Mesodermal cell (in vitro differentiated cells): ENCODE data around the gene SZT2.
"Not testable (repeated sequence)": the region's sequence is repeated elsewhere in the genome, so short reads cannot be mapped to it uniquely, and the experiment has no call there.

Experiments used
- H3K27ac ChIP-seq: 2 replicates; pipeline ENCODE4 v1.7.0; 2013; ENCODE audit warnings: mild to moderate bottlenecking, low read depth, low read length, moderate library complexity; ENCODE audit not compliant: severe bottlenecking
- H3K36me3 ChIP-seq: 2 replicates; pipeline ENCODE4 v1.7.1; 2013; ENCODE audit warnings: mild to moderate bottlenecking, low read length, moderate library complexity; ENCODE audit not compliant: control insufficient read depth, insufficient read depth
- H3K4me1 ChIP-seq: one replicate; pipeline ENCODE4 v1.7.1; 2013; ENCODE audit warnings: mild to moderate bottlenecking, low read length; ENCODE audit not compliant: insufficient read depth, control insufficient read depth, poor library complexity, severe bottlenecking
- H3K4me3 ChIP-seq: 2 replicates; pipeline ENCODE4 v1.7.0; 2013; ENCODE audit warnings: low read length, control low read depth, mild to moderate bottlenecking; ENCODE audit not compliant: insufficient read depth, poor library complexity, severe bottlenecking; ENCODE audit errors: extremely low read depth
- H3K9me3 ChIP-seq: 2 replicates; pipeline ENCODE4 v1.7.1; 2013; ENCODE audit warnings: mild to moderate bottlenecking, low read length, moderate library complexity; ENCODE audit not compliant: control insufficient read depth
- WGBS, 2 experiments: methylation state at CpG; one replicate each; pipeline ENCODE4 v1.1.5; 2013; ENCODE audit warnings: missing lambda C conversion rate in 2 of 2; ENCODE audit not compliant: insufficient coverage in 2 of 2; 5-methylcytosine and 5-hydroxymethylcytosine counted together

The SZT2 gene

DNA sequence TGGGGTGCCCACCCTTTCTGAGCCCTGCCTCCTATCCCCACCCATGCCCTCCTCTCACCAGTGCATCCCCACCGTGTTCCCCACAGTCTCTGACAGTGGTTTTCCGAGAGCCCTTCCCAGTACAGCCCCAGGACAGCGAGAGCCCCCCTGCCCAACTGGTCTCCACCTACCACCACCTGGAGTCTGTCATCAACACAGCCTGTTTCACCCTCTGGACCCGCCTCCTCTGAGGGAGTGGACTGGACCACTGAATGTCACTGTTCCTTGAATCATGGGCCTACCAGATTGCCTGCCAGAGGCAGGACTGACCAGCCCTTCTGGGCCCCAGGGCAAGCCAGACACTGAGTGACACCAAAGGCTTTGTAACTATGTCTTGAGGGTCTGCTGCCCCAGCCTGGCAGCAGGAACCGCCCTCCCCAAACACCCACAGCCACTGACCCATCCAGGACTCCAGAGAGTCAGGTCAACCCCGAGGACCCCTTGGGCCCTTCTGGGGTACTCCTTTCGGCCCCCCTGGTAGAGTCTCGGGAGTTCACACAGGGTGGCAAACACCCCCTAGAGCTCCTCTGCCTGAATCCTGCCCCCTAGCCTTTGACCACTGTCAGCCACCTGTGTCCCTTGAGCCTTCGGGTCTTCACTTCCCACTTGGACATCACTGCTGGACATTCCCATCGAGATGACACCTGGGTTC is 60.7 kb downstream of the SZT2 start:
- H3K36me3 ChIP-seq = peaks cover 74% of the 10 kb centered on the region

DNA sequence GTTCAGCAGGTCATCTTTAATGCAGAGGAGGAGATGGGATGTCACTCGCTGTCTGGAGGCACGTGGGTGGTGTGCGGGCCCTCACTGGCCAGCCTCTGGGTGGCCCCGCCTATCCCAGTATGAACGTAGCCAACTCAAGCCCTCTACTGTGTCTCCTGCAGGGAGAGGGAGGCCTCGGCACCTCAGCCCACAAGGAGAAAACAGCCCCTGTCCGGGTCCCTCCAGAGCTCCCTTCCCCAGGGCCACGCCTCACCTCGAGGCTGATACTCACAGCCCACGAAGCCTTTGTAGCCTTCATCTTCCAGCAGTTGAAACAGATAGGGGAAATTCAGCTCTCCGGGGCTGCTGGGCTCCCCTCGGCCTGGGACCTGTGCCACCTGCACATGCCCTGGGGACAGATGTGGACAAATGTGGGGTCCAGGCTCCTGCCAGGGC is 61.5 kb downstream of the SZT2 start:
- Histone ChIP-seq H3K27ac (no peak overlapping the region), H3K4me1 (peaks cover 17% of the 10 kb centered on the region), H3K4me3 (no peak overlapping the region), H3K9me3 (no peaks in the 10 kb centered on the region), H3K36me3 (peaks cover 67% of the 10 kb centered on the region)
- 93 to 94% methylated on average over 9 to 12 of the region's 12 CpGs for WGBS, 2 experiments

More for the DNA sequence above, 60.7 kb downstream of the SZT2 start:
- Histone ChIP-seq H3K4me1 (peaks cover 17% of the 10 kb centered on the region), H3K9me3 (no peaks in the 10 kb centered on the region), H3K4me3 (no peak overlapping the region), H3K27ac (no peak overlapping the region)
- WGBS, 2 experiments = 93 to 97% methylated on average over 8 to 9 of the region's 10 CpGs

DNA sequence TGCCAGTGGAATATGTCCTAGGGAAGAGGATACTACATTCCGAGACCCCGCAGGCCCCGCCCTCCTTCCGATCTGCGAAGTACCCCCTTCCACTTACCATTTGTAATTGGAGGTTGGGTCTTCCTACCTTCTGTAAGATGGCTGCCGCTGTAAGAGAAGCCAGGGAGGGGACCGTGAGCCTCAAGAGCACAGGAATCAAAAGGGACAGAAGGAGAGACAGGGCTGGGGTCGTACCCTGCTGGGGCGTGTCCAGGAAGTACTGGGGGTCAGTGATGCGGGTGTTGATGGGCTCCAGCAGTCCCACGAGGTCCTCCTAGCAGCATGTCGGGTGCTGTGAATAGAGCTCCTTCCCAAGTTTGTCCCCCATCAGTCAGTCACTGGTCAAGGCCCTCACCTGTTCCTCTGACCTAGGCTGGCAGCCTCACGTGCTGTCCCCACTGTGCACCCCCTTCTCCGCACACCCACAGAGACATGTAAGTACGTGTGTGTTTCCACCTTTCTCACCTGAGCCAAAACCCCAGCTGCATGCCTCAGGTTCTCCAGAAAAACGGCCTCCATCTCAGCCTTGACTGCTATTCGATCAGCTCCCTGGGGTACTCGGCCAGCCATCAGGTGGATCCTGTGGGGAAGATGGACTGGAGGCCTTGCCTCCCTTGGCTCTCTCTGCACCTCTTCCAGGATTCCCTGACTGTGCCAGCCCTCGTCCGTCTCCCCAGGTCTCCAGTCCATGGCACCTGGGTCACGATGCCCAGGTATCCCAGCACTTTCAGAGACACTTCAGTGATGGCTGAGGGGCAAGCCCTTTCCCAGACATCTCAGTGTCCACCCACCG is 62.2 kb downstream of the SZT2 start:
- peaks cover 17% of the 10 kb centered on the region for H3K4me1 ChIP-seq
- no peak overlapping the region for H3K4me3 ChIP-seq
- peaks cover 59% of the 10 kb centered on the region for H3K36me3 ChIP-seq
- H3K27ac ChIP-seq = no peak overlapping the region
- H3K9me3 ChIP-seq = no peaks in the 10 kb centered on the region
- WGBS, 2 experiments = 94 to 95% methylated on average over 16 to 18 of the region's 22 CpGs

DNA sequence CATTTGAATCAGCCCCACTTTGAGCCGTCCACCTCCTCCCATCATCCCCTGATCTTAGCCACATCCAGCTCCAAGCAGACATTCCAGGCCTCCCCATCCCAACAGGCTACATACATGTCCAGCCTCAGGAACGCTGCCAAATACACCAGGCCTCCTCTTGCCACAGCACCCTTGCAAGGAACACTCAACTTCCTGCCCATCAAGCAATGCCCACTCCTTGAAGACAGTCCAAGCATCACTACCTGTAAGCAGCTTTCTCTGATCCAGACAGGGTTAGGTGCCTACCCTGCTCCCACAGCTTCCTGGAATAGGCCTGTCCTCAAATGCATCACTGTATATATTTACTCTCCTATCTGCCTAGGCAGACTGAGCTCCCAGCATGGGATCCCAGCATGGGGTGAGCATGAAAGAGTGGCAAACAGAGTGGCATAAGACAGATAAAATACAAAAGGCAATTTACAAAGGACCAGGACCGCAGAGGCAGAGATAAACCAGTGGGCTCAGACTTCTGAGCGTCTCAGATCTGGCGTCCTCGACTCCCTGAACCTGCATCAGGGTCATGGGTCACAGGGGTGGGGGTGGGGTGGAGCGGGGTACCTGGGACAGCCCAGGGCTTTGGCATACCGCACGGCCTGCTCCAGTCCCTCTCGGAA is 63.2 kb downstream of the SZT2 start:
- Histone ChIP-seq H3K4me3 (peak overlapping the region; percentile 43), H3K36me3 (peaks cover 49% of the 10 kb centered on the region), H3K27ac (peak overlapping the region; percentile 64), H3K4me1 (peaks cover 12% of the 10 kb centered on the region), H3K9me3 (no peaks in the 10 kb centered on the region)
- 37 to 46% methylated on average over 6 to 10 of the region's 10 CpGs for WGBS, 2 experiments

DNA sequence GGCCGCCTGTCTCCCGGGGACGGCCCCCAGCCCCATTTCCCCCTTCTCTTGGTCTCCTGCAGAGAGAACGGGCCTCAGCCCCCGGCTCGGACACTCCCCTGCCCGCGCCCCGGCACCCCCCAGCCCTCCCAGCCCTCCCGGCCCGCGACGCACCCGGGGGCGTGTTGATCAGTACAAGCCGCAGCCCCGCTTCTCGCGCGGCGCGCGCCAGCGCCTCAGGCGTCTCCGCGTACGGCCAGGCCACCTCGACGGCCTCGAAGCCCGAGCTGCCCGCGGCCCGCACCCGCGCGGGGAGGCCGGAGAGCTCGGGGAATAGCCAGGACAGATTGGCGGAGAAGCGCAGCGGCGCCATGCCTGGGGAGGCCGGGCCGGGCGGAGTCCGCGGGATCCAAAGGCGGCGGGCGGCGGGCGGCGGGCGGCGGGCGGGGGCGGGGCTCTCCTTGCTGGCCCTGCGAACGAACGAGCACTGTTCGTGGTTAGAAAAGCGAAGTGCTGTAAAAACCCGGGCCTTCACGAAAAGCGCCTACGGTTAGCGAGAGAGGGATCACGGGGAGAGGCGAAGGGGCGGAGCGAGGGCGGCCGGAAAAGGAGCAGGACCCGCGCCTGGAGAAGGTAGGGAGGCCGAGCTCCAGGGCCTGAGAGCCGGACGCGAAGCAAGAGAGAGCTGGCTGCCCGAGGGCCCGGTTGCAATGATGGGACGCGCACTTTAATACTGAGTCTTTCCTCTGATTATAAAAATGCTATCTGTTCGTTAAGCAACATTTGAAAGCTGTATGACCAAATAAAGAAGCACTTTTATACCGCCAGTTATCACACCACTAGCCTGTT is 64.0 kb downstream of the SZT2 start, which contains the start of gene HYI:
HYI (minus strand) TSS at position 490 of the 828 bp plus-strand sequence; CDS start at position 352, 138 bp downstream.
- peaks cover 42% of the 10 kb centered on the region for H3K36me3 ChIP-seq
- peaks cover 12% of the 10 kb centered on the region for H3K4me1 ChIP-seq
- peak within 1 kb of the TSS; percentile 43 for H3K4me3 ChIP-seq
- H3K27ac ChIP-seq = peak within 1 kb of the TSS; percentile 76
- no peaks in the 10 kb centered on the region for H3K9me3 ChIP-seq
- 3 to 4% methylated on average over 33 to 67 of the region's 87 CpGs for WGBS, 2 experiments

DNA sequence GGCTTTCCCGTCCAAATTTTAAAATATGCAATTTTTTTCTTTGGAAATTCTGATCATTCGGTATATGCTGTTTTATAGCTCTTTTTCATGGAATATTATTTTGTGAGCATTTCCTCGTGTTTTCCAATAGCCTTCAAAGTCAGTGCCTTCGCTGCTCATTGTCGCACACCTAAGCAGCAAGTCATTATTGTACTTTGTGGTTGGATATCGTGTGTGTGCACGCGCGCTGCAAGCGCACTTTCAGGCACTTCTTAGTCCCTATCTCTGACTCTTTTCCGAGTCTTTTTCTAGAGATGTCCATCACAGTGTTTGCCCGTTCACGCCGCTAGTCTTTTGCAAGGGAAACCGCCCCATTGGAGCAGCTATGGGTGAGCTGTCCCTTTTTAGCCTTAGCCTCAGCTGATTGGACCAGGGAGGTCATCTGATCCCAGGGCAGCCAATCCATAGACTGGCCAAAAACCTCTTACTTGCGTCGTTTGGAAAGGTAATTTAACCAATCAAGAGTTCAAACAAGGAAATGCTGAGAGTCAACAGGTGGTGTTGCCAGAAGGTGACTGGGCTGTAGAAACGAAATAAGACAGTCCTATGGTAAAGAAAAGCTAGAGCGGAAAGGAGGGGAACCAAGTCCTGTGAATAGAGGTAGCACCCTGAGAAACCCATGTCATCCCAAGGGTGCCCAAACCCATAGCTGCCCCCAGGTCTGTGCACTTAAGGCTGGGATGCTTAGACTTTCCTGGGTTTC is 64.7 kb downstream of the SZT2 start:
- H3K36me3 ChIP-seq = peaks cover 34% of the 10 kb centered on the region
- peak overlapping the region; percentile 37 for H3K4me3 ChIP-seq
- WGBS, 2 experiments = 84 to 88% methylated on average over 16 of the region's 19 CpGs
- no peaks in the 10 kb centered on the region for H3K9me3 ChIP-seq
- H3K4me1 ChIP-seq = peaks cover 12% of the 10 kb centered on the region
- peak overlapping the region; percentile 76 for H3K27ac ChIP-seq

DNA sequence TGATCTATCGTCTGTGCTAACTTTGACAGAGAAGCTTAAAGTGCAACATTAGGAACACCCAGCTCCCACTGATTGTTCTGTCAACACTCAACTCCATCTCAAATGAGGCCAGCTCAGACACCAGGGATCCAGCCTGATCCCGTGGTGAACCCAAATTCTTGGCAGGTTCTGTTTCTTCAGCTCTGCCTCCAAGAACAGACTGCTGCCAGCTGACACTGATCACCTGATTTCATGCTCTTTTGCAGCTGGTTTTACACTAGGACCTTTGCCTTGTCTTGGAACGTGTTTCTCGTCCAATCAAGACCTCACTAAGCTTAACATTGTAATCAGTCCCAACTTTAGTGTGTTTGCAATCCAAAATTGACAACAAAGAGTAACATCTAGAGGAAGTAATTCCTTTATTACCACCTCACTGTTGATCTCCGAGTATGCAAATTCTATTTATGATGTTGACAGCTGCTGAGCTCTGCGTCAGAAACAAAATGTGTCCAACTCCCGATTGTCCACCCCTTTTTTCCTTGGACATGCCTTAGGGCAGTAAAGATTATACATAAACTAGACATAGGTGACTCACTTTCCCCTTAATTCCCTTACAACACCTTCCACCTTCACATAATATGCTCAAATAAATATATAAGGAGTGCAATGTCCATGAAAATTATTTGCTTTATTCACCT is 65.7 kb downstream of the SZT2 start:
- Histone ChIP-seq H3K4me1 (peaks cover 12% of the 10 kb centered on the region), H3K9me3 (no peaks in the 10 kb centered on the region), H3K36me3 (peaks cover 25% of the 10 kb centered on the region), H3K27ac (no peak overlapping the region), H3K4me3 (no peak overlapping the region)
- WGBS, 2 experiments = 92 to 98% methylated on average over 5 of the region's 7 CpGs

DNA sequence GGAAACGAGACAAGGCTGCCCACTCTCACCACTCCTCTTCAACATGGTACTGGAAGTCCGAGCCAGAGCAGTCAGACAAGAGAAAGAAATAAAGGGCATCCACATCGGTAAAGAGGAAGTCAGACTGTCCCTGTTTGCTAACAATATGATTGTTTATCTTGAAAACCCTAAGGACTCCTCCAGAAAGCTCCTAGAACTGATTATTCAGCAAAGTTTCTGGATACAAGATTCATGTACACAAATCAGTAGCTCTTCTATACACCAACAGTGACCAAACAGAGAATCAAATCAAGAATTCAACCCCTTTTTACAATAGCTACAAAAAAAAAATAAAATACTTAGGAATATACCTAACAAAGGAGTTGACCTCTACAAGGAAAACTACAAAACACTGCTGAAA is 68.7 kb downstream of the SZT2 start:
- not testable (repeated sequence) for H3K9me3 ChIP-seq, H3K36me3 ChIP-seq, H3K4me1 ChIP-seq, H3K4me3 ChIP-seq, H3K27ac ChIP-seq
- 80% methylated on average over 1 of the region's 3 CpGs; no CpG with 5 or more reads in 1 of the 2 experiments for WGBS, 2 experiments

DNA sequence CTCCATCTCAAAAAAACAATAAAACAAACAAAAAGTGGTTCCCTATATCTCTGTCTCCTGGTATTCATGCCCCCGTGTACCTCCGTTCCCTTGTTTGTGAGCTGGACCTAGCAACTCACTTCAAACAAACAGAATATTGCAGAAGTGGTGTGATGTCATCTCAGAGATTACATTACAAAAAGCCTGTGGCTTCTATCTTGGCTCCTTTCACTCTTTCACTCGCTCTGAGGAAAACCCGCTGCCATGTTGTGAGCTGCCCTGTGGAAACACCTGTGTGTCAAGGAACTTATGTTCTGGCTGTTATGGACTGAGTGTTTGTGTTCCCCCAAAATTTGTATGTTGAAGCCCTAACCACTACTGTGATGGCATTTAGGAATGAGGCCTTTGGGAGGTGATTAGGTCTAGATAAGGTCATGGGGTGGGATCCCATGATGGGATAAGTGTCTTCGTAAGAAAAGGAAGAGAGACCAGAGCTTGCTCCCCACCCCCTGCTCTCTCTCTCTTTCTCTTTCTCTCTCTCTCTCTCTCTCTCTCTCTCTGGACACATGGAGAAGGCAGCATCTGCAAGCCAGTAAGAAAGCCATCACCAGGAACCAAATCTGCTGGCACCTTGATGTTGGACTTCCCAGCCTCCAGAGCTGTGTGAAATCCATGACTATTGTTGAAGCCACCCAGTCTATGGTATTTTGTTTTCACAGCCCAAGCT is 71.4 kb downstream of the SZT2 start:
- H3K4me1 ChIP-seq = no peaks in the 10 kb centered on the region
- H3K4me3 ChIP-seq = no peak overlapping the region
- peaks cover 8% of the 10 kb centered on the region for H3K9me3 ChIP-seq
- H3K27ac ChIP-seq = no peak overlapping the region
- no peaks in the 10 kb centered on the region for H3K36me3 ChIP-seq
- 91 to 100% methylated on average over 4 of the region's 5 CpGs for WGBS, 2 experiments
